H1 (cell line): ENCODE results near the gene ATP6V1C2.

Source experiments
- CHD7 ChIP-seq: fragments of 300-600 bp; sonication (generic); IDR thresholded peaks from 2 replicates; pipeline ENCODE4 v1.7.1; 2012; ENCODE audit warnings: low read length, moderate library complexity, mild to moderate bottlenecking, inconsistent platforms; ENCODE audit not compliant: insufficient replicate concordance
- CTCF ChIP-seq, 3 experiments: IDR thresholded peaks; 1 replicate in 2 of 3; 2 replicates in 1 of 3; pipeline versions ENCODE4 v1.5.1 to v1.6.1; 2011; ENCODE audit warnings: low read length in 3 of 3, mild to moderate bottlenecking in 3 of 3, inconsistent platforms in 2 of 3, low read depth in 1 of 3, moderate library complexity in 1 of 3; ENCODE audit not compliant: insufficient read depth in 1 of 3; ENCODE audit errors: control extremely low read depth in 1 of 3
- POLR2AphosphoS5 ChIP-seq: IDR thresholded peaks from 2 replicates; pipeline ENCODE4 v1.6.1; 2011; ENCODE audit warnings: low read depth, low read length

- no peak for TF ChIP-seq CHD7
- TF ChIP-seq POLR2AphosphoS5, result no peak
- no peak for TF ChIP-seq CTCF (IDR thresholded peaks at IDR 0.05; ENCODE audit: control extremely low read depth in 1 of 3, insufficient read depth in 1 of 3, low read depth in 1 of 3, low read length in 3 of 3)
Observed at GRCh38 chr2:10806543-10806942, 85.1 kb downstream of the ATP6V1C2 start.
